ENCODE measurements around the gene NEO1. TPM values are rescaled to one million over a fixed set of nuclear protein-coding genes. Genes with fewer than 3 reads are reported as not detected.

The NEO1 gene
- total and polyA plus RNA-seq, 2 of the 13 experiments (the other 11 are each of a cell fraction or from before 2014, with no cell fraction given) = 8.4 to 11.0 TPM

DNA sequence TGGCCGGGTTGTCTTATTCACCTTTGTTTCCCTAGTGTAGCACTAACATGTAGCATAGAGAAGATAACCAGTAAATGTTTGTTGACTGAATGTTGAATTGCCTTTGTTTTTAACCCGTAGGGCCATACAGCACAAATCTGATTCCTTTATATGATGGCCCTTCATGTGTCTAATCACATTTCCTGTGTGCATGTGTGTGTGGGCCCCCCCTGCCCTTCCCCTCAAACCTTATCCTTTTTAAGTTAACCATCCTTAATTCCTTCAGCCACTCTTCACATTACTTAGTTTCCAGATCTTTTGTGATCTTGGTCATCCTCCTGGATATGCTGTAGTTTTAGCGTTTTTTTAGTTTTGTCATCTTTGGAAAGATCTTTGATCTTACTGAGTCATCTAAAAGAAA, 4.2 kb downstream of the NEO1 start:
- BruUV-seq (replicated peaks) = no TSS peak
- Histone ChIP-seq H3K4me1 (ENCODE audit: insufficient read depth, low read length) (peaks cover 7% of the 10 kb centered on the region), H3K9me3 (ENCODE audit: low read length) (no peaks in the 10 kb centered on the region), H3K4me2 (ENCODE audit: low read depth, low read length) (no peak overlapping the region), H3K27me3 (ENCODE audit: control insufficient read depth in 1 of 2, insufficient read depth in 2 of 2, low read length in 2 of 2) (no peaks in the 10 kb centered on the region), H3K27ac (ENCODE audit: extremely low read length, insufficient read depth, low read length) (no peak overlapping the region), H3K36me3 (replicated peaks in 1 of 2; ENCODE audit: control insufficient read depth in 1 of 2, insufficient read depth in 2 of 2, low read length in 2 of 2) (no peaks in the 10 kb centered on the region), H2AFZ (ENCODE audit: low read length) (no peak overlapping the region), H4K20me1 (ENCODE audit: insufficient read depth, low read length) (no peaks in the 10 kb centered on the region), H3K4me3 (replicated peaks in 1 of 3; ENCODE audit: insufficient read depth in 1 of 3, low read depth in 2 of 3, low read length in 3 of 3) (no peak overlapping the region), H3K9ac (ENCODE audit: insufficient read depth, low read depth, low read length) (no peak overlapping the region), H3K79me2 (ENCODE audit: insufficient read depth, low read length) (no peaks in the 10 kb centered on the region)
- WGBS (ENCODE audit: low lambda C conversion rate) = 66% methylated on average over 3 of the region's 3 CpGs
- in situ Hi-C loops (cut with HindIII; ENCODE audit: extremely low pct_ligation_motif_present, low pct_unique_long_range_greater_than_20kb) (no loop called here), intact Hi-C loops (cut with micrococcal nuclease; ENCODE audit: unreplicated experiment) (loop anchor here (5.0 kb wide), 1 partner anchor 1019 kb away; no protein-coding TSS in a partner anchor)
- no peak for TF ChIP-seq FOXJ3 (CRISPR knock-in tag; IDR thresholded peaks at IDR 0.05; ENCODE audit: borderline replicate concordance)
- TF ChIP-seq, protein P1, sequence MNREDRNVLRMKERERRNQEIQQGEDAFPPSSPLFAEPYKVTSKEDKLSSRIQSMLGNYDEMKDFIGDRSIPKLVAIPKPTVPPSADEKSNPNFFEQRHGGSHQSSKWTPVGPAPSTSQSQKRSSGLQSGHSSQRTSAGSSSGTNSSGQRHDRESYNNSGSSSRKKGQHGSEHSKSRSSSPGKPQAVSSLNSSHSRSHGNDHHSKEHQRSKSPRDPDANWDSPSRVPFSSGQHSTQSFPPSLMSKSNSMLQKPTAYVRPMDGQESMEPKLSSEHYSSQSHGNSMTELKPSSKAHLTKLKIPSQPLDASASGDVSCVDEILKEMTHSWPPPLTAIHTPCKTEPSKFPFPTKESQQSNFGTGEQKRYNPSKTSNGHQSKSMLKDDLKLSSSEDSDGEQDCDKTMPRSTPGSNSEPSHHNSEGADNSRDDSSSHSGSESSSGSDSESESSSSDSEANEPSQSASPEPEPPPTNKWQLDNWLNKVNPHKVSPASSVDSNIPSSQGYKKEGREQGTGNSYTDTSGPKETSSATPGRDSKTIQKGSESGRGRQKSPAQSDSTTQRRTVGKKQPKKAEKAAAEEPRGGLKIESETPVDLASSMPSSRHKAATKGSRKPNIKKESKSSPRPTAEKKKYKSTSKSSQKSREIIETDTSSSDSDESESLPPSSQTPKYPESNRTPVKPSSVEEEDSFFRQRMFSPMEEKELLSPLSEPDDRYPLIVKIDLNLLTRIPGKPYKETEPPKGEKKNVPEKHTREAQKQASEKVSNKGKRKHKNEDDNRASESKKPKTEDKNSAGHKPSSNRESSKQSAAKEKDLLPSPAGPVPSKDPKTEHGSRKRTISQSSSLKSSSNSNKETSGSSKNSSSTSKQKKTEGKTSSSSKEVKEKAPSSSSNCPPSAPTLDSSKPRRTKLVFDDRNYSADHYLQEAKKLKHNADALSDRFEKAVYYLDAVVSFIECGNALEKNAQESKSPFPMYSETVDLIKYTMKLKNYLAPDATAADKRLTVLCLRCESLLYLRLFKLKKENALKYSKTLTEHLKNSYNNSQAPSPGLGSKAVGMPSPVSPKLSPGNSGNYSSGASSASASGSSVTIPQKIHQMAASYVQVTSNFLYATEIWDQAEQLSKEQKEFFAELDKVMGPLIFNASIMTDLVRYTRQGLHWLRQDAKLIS (CRISPR knock-in tag; IDR thresholded peaks at IDR 0.05) = no peak
- TF ChIP-seq ZNF382 (CRISPR knock-in tag; IDR thresholded peaks at IDR 0.05; ENCODE audit: borderline replicate concordance) = no peak
- no peak for TF ChIP-seq NR3C1 (CRISPR knock-in tag; IDR thresholded peaks at IDR 0.05)
- no peak for TF ChIP-seq FOSL1 (CRISPR knock-in tag; IDR thresholded peaks at IDR 0.05; ENCODE audit: borderline replicate concordance)
- TF ChIP-seq, protein P2, sequence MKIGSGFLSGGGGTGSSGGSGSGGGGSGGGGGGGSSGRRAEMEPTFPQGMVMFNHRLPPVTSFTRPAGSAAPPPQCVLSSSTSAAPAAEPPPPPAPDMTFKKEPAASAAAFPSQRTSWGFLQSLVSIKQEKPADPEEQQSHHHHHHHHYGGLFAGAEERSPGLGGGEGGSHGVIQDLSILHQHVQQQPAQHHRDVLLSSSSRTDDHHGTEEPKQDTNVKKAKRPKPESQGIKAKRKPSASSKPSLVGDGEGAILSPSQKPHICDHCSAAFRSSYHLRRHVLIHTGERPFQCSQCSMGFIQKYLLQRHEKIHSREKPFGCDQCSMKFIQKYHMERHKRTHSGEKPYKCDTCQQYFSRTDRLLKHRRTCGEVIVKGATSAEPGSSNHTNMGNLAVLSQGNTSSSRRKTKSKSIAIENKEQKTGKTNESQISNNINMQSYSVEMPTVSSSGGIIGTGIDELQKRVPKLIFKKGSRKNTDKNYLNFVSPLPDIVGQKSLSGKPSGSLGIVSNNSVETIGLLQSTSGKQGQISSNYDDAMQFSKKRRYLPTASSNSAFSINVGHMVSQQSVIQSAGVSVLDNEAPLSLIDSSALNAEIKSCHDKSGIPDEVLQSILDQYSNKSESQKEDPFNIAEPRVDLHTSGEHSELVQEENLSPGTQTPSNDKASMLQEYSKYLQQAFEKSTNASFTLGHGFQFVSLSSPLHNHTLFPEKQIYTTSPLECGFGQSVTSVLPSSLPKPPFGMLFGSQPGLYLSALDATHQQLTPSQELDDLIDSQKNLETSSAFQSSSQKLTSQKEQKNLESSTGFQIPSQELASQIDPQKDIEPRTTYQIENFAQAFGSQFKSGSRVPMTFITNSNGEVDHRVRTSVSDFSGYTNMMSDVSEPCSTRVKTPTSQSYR (CRISPR knock-in tag; IDR thresholded peaks at IDR 0.05; ENCODE audit: borderline replicate concordance) = no peak
- TF ChIP-seq PCBP1 (IDR thresholded peaks at IDR 0.05; ENCODE audit: borderline replicate concordance, low read depth, low read length) = no peak
- TF ChIP-seq, protein P3, sequence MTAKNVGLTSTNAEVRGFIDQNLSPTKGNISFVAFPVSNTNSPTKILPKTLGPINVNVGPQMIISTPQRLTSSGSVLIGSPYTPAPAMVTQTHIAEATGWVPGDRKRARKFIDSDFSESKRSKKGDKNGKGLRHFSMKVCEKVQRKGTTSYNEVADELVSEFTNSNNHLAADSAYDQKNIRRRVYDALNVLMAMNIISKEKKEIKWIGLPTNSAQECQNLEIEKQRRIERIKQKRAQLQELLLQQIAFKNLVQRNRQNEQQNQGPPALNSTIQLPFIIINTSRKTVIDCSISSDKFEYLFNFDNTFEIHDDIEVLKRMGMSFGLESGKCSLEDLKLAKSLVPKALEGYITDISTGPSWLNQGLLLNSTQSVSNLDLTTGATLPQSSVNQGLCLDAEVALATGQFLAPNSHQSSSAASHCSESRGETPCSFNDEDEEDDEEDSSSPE (CRISPR knock-in tag; IDR thresholded peaks at IDR 0.05) = no peak
- no peak for TF ChIP-seq NFYB (CRISPR knock-in tag; IDR thresholded peaks at IDR 0.05)
- TF ChIP-seq DNMT1 (CRISPR knock-in tag; IDR thresholded peaks at IDR 0.05) = no peak
- TF ChIP-seq MIXL1 (CRISPR knock-in tag; IDR thresholded peaks at IDR 0.05) = no peak
- TF ChIP-seq SOX6 (IDR thresholded peaks at IDR 0.05) = no peak
- TF ChIP-seq SOX6 (CRISPR knock-in tag; IDR thresholded peaks at IDR 0.05) = no peak
- TF ChIP-seq ZNF703 (CRISPR knock-in tag; IDR thresholded peaks at IDR 0.05; ENCODE audit: borderline replicate concordance) = no peak
- no peak for TF ChIP-seq ZNF367 (CRISPR knock-in tag; IDR thresholded peaks at IDR 0.05; ENCODE audit: borderline replicate concordance)
- no peak for TF ChIP-seq JDP2 (CRISPR knock-in tag; IDR thresholded peaks at IDR 0.05; ENCODE audit: borderline replicate concordance)
- TF ChIP-seq NFIC (IDR thresholded peaks at IDR 0.05; ENCODE audit: low read length) = no peak
- FAIRE-seq (no peak), ATAC-seq (no peak), DNase-seq (ENCODE audit: low spot score) (no peak)
- CTCF ChIA-PET (ENCODE audit: low intra/inter-chr PET ratio, low total read pairs) = no interaction called here
- POLR2A ChIA-PET = no interaction called here
